Ureter (tissue), 1 donor: ENCODE data around the gene DPEP3. TPM values are rescaled to one million over a fixed set of nuclear protein-coding genes. Genes with fewer than 3 reads are reported as not detected.
A peak's percentile ranks its signal among the peaks of the same experiment; 100 is the strongest.
"Not testable (repeated sequence)": the region's sequence is repeated elsewhere in the genome, so short reads cannot be mapped to it uniquely, and the experiment has no call there.

Experiments used
- DNase-seq: peaks from one replicate; pipeline ENCODE4 v3.0.0-alpha.2; 2020; ENCODE audit warnings: low spot score
- total RNA-seq: library from RNA; stranded (reverse); gene quantifications from one replicate; pipeline ENCODE4 v1.2.4, GENCODE V29; 2023
- donor health status: DM: yes; HTN: yes; CAD: no.

The DPEP3 gene
- not detected for total RNA-seq

DNA sequence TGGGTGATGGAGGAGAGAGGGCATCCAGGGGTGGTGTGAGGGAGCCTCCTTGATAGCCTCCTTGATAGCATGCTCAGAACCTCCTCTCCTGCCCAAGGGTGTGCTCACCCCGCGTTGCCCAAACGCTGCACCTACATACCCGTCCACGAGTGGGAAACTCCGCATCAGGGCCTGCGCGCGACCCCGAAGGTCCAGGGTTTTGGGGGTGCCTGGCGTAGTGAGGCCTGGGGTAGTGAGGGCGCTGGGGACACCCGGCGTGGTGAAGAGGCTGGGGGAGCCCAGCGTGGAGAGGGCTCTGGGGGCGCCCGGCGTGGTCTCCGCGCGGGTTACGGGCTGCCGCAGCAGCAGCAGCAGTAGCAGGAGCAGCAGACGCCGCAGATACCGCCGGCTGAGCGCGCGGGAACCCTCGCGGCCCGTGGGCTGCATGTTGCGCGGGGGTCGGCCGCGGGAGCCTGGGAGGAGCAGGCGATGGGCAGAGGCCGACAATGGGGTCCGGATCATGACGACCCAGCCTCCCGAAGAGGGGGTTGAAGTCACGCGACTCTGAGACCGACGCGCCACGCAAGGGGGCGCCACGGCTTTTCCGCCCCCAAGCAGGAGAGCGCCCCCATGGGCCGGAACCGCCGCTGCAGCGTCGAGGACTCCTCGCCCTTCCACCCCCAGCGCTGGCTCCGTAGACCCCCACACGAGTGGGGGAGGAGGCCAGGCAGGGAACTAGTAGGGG lies at the start of gene DPEP3:
DPEP3 (minus strand) TSS at position 545 of the 724 bp plus-strand sequence; CDS start at position 426, 119 bp downstream.
- no peak for DNase-seq

GRCh38 chr16:68028996-68029395 lies 48.7 kb upstream of the DPEP3 start:
- DNase-seq: no peak

DNA sequence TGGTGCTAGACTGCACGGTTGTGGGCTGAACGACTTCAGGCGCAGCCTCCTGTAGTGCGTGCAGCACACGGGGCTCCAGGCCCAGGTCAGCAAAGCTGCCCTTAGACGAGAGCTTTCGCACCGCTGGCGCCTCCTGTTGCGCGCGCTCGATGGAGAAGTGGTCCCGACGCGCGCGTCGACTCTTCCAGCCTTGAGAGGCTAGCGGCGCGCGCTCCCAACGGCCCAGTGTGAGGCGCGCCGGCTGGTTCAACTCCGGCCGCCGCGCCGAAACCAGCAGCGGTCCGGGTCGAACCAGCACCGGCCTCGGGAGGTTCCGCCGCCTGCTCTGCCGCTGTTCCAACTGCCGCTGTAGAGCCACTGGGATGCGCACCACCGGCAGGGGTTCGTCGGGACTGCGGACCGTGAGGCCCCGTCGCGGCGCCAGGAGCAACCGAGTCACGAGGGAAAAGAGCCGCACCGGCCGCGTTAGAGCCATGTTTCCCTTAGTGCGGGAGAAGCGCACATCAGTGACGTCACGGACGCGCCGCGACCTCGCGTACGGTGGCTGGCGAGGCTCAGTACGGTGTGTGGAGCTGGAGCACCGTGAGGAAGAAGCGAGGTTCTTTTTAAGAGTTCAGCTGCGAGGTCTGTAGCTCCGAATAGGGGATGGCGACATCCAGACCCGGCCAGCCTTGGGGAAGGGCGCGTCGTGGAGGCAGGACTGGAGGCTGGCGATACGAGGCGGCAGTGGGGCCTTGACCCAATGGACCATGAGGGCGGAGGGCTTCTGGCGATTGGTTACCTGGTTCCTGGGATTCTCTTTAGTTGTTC lies 42.6 kb upstream of the DPEP3 start, which contains the start of the genes DDX28 and DUS2:
DDX28 (minus strand) TSS at position 505 of the 810 bp plus-strand sequence; CDS start at position 475, 30 bp downstream.
DUS2 (plus strand) TSS at position 557 of the 810 bp plus-strand sequence. CDS start 14,740 bp downstream, outside the sequence.
- DNase-seq: peak; percentile 94

- no peak for DNase-seq
These were observed 42.0 kb upstream of the DPEP3 start for GRCh38 chr16:68022278-68022727.

GRCh38 chr16:68021490-68021889 lies 41.2 kb upstream of the DPEP3 start:
- DNase-seq: no peak

GRCh38 chr16:68019167-68019680 lies 38.9 kb upstream of the DPEP3 start:
- no peak for DNase-seq

DNA sequence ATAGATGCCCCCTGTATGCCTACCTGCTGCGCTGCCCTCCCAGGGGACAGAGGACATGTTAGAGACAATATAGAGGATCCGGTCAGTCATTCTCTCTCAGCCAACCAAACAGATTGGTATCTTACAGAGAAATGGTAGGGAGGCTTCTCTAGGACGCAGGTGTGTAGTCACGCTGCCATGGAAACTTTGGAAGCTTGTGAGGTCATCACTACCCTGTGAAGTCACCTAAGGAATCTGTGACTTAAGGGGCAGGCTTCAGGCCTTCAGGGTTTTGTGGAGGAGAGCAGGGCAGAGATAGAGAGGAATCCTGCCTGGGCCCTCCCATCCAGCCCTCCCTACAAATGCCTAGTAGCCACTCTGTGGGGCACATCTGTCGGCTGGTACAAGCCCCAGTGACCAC lies 35.4 kb upstream of the DPEP3 start, which contains the start of gene DPEP2NB:
DPEP2NB (minus strand) TSS at position 231 of the 400 bp plus-strand sequence; CDS start at position 90, 141 bp downstream.
- no peak for DNase-seq

DNA sequence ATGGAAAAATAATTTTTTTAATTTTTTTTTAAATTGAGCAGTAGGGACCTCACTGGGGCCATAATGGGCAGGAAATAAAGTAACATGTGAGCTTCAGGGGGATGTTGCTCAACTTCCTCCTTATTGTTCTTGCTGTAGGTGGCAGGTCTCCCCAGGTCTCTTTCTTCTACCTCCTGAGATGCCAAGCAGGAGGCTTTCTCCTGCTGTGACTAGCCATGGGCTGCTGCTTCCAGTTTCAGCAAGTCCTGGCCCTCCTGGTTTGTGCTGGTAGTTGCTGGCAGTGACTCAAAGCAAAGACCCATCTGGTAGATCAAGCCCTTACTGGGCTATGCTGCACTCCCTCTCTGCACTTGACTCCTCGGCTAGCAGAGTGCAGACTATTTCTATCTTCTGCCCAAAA lies 33.1 kb upstream of the DPEP3 start:
- peak; percentile 64 for DNase-seq

GRCh38 chr16:68009872-68010271 lies 29.6 kb upstream of the DPEP3 start:
- not testable (repeated sequence) for DNase-seq

- no peak for DNase-seq
These were observed 28.9 kb upstream of the DPEP3 start for GRCh38 chr16:68009157-68009735.

GRCh38 chr16:68005786-68006286 lies 25.5 kb upstream of the DPEP3 start:
- peak; percentile 81 for DNase-seq

- DNase-seq: no peak
These were observed 24.9 kb upstream of the DPEP3 start for GRCh38 chr16:68005211-68005610.

DNA sequence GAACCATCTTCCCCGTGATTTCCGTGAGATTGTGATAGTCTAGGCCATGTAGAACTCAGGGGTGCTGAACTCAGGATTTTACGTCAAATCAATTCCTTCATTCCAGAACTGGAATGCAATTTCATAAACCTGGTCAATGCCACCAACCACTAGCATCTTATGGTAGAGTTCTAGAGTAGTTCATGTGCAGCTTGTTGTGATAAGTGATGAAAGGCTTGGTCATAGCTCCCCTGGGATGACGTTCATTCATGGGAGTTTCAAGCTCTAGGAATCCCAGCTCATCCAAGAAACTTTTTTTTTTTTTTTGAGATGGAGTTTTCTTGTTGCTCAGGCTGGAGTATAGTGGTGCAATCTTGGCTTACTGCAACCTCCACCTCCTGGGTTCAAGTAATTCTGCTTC lies 22.7 kb upstream of the DPEP3 start:
- DNase-seq: no peak

GRCh38 chr16:68000450-68000849 lies 20.2 kb upstream of the DPEP3 start:
- no peak for DNase-seq

- no peak for DNase-seq
These were observed 19.7 kb upstream of the DPEP3 start for GRCh38 chr16:67999985-68000384.

DNA sequence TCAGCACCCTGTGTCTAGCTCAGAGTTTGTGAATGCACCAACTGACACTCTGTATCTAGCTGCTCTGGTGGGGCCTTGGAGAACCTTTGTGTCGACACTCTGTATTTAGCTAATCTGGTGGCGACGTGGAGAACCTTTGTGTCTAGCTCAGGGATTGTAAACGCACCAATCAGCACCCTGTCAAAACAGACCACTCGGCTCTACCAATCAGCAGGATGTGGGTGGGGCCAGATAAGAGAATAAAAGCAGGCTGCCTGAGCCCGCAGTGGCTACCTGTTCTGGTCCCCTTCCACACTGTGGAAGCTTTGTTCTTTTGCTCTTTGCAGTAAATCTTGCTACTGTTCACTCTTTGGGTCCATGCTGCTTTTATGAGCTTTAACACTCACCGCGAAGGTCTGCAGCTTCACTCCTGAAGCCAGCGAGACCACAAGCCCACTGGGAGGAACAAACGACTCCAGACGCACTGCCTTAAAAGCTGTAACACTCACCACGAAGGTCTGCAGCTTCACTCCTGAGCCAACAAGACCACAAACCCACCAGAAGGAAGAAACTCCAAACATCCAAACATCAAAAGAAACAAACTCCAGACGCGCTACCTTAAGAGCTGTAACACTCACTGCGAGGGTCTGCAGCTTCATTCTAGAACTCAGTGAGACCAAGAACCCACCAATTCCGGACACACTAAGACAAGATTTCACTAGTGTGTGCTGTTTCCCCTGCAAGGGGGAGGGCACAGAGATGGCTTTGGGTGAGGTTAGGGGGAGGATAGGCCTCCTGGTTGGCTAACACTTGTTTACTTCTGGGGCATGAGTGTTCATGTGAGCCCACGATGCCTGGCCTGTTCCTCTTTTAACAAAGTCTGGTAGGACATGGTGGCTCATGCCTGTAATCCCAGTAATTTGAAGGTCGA lies 18.7 kb upstream of the DPEP3 start, which contains the start of gene DPEP2:
DPEP2 (minus strand) TSS at position 706 of the 910 bp plus-strand sequence. CDS start 6,272 bp downstream, outside the sequence.
- not testable (repeated sequence) for DNase-seq

DNA sequence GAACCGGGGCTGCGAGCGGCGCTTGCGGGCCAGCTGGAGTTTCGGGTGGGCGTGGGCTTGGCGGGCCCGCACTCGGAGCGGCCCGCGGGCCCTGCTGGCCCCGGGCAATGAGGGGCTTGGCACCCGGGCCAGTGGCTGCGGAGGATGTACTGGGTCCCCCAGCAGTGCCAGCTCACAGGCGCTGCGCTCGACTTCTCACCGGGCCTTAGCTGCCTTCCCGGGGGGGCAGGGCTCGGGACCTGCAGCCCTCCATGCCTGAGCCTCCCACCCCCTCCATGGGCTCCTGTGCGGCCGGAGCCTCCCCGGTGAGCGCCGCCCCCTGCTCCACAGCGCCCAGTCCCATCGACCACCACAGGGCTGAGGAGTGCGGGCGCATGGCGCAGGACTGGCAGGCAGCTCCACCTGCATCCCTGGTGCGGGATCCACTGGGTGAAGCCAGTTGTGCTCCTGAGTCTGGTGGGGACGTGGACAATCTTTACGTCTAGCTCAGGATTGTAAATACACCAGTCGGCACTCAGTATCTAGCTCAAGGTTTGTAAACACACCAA lies 18.0 kb upstream of the DPEP3 start:
- not testable (repeated sequence) for DNase-seq

DNA sequence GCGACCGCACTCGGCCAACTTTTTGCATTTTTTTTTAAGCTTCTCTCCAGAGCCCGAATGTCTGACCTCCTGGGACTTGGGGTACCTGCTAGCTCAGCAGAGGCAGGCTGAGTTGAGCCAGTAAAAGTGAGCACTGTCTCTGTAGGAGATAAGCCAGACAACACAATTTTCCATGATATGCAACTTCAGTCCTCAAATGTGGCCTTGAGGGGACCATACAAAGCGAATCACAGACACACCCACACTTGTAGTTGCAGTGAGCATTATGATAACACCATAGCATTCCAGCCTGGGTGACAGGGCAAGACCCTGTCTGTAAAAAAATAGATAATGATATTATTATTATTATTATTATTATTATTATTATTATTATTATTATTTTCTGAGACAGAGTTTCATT lies 16.4 kb upstream of the DPEP3 start:
- no peak for DNase-seq

GRCh38 chr16:67995423-67995822 lies 15.1 kb upstream of the DPEP3 start:
- no peak for DNase-seq

DNA sequence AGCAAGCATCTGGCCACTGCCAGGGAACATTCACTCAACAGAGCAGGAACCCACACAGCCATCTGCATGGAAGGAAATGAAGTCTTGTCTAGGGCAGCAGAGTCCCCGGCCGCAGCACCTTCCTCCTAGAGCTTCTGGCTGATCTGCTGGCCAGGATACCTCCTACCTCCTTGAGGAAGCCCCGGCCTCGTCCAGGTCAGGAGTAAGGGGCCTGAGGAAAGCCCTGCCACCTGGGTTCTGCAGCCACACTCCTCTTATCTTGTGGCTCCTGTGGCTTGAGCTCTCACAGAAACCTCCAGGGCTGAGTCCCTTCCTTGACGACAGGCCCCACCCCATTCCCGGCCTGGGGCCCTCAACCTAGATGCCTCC lies 13.7 kb upstream of the DPEP3 start:
- not testable (repeated sequence) for DNase-seq
